ENCODE measurements around the gene UPK1A. TPM values are rescaled to one million over a fixed set of nuclear protein-coding genes. Genes with fewer than 3 reads are reported as not detected.

Gene UPK1A
- total RNA-seq, 4 donors from 2014 or later, result not detected

DNA sequence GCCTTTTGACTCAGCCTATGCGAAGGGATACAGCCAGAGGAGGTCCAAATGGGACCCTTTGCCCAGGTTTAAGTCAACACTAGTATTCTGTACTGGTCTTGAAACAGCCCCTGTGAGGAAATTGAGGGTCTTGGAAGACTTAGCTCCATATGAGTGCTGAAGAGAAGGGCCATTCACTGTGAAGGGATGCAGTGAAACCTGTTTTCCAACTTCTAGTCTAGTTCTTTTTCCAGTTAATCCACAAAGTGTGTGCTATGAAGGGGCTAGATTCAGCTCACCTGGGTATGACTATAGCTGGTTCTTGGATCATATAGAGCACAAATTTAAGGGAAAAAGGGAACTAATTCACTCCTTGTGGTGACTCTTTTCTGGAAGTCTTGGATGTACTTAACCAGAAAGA lies 42.1 kb downstream of the UPK1A start:
- WGBS, result 89% methylated on average over 1 of the region's 1 CpG
- H3K27me3 ChIP-seq, result peaks cover 0 to 10% (median 0%) of the 10 kb centered on the region in 4 donors
- H3K4me1 ChIP-seq, result peaks cover 0 to under 1% (median 0%) of the 10 kb centered on the region in 4 donors
- intact Hi-C loops (cut with DNase I), result no loop called here
- H3K27ac ChIP-seq (replicated peaks in 1 of 4), result no peak overlapping the region
- DNase-seq (ENCODE audit: extremely low spot score), result no peak
- H3K4me3 ChIP-seq, result no peak overlapping the region
- H3K36me3 ChIP-seq, result no peaks in the 10 kb centered on the region
- no peaks in the 10 kb centered on the region for H3K9me3 ChIP-seq
- no peak for TF ChIP-seq POLR2A (IDR thresholded peaks at IDR 0.05; ENCODE audit: low read depth)

DNA sequence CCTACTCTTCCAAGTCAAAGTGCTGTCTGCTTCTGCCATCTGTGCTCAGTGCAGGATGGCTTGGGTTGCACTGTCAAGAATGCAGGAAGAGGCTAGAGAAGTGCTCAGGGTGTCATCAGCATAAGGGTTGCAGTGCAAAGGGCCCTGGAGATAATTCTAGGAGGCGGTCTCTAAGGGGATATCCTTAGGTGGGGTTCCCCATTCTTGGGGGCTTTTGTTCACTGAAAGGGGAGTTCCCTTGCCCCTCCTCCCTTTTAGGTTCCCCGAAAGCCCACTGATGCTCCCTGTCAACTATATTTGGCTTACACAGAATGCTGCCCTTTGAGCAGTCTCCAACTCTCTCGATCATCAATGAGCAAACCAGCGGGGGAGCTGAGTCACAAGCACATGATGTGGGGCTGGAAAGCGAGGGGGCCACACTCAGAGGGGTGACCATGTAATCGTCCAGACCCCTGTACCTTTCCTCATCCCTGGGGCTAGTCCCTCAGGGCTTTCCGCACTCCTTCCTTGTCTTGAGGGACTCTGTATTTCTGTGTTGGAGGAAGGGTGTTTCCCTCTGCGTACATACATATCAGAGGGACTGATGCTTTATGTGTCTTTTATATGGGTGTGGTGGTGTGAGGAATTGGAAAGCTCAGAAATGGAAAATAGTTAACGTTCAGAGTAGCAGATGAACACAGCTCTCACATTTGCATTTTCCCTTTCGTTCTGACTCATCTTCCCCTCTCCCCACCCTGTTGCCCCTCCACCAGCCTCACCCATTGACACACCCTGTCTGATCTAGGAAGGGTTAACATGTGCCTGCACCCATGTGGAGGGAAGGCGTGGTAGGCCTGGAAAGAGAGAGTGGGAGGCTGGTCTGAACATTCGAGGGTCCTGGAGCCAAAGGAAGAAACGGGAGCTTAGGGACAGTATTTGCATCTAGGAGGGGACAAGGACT lies 44.7 kb downstream of the UPK1A start:
- no peak for TF ChIP-seq POLR2A (IDR thresholded peaks at IDR 0.05; ENCODE audit: low read depth)
- no peak for TF ChIP-seq EP300 (IDR thresholded peaks at IDR 0.05)
- TF ChIP-seq, protein P1, sequence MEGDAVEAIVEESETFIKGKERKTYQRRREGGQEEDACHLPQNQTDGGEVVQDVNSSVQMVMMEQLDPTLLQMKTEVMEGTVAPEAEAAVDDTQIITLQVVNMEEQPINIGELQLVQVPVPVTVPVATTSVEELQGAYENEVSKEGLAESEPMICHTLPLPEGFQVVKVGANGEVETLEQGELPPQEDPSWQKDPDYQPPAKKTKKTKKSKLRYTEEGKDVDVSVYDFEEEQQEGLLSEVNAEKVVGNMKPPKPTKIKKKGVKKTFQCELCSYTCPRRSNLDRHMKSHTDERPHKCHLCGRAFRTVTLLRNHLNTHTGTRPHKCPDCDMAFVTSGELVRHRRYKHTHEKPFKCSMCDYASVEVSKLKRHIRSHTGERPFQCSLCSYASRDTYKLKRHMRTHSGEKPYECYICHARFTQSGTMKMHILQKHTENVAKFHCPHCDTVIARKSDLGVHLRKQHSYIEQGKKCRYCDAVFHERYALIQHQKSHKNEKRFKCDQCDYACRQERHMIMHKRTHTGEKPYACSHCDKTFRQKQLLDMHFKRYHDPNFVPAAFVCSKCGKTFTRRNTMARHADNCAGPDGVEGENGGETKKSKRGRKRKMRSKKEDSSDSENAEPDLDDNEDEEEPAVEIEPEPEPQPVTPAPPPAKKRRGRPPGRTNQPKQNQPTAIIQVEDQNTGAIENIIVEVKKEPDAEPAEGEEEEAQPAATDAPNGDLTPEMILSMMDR (IDR thresholded peaks at IDR 0.05), result no peak
- TF ChIP-seq POLR2AphosphoS5 (IDR thresholded peaks at IDR 0.05), result no peak
- DNase-seq (ENCODE audit: extremely low spot score), result no peak
- Histone ChIP-seq H3K4me3 (no peak overlapping the region), H3K27ac (replicated peaks in 1 of 4) (no peak overlapping the region), H3K9me3 (no peaks in the 10 kb centered on the region), H3K27me3 (no peaks in the 10 kb centered on the region), H3K36me3 (no peaks in the 10 kb centered on the region), H3K4me1 (peaks cover 7 to 10% (median 10%) of the 10 kb centered on the region in 4 donors)
- intact Hi-C loops (cut with DNase I), result no loop called here
- WGBS, result 54% methylated on average over 12 of the region's 13 CpGs

DNA sequence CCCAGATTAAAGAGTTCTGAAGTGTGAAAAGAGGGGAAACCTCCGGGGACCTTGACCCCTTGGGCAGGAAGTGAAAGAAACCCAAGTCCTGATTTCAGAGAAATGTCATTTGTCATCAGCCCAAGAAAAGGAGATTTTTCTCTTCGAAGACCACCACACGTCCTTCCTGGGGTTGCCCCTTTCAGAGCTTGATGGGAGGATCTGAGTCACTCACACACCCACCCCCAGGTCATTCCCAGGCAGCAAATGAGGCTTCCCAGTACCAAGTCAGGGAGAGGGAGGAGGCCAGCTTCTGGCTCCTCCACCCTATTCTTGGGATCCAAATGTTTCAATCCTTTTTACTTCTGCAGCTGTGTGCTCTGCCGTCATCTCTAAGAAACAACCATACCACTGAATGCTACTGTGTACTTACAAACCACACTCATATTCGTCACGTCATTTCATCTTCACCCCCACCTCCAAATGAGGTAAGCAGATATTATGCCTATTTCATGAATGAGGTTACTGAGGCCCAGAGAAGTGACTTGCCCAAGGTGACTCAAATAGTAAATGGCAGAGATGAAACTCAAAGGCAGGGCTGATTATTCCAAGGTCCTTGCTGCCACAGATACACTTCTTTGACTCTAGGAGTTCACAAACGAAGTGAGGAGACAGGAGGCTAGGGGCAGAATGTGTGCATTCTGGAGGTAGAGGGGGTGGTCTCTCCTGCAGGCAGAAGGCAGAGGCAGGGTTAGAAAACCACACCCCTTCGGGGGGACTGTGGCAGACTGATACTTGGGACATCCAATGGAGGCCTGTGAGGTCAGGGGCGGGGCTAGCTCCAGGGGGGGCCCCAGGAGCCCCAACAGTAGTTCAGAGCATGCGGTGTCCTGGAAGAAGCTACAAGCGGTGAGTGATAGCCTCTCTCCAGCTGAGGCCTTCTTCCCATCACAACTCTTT lies 46.5 kb downstream of the UPK1A start:
- Histone ChIP-seq H3K4me1 (peaks cover 9 to 17% (median 13%) of the 10 kb centered on the region in 4 donors), H3K9me3 (no peaks in the 10 kb centered on the region), H3K27me3 (no peaks in the 10 kb centered on the region), H3K4me3 (no peak overlapping the region), H3K36me3 (no peaks in the 10 kb centered on the region), H3K27ac (replicated peaks in 1 of 4) (no peak overlapping the region)
- TF ChIP-seq POLR2AphosphoS5 (IDR thresholded peaks at IDR 0.05), result no peak
- no peak for TF ChIP-seq POLR2A (IDR thresholded peaks at IDR 0.05; ENCODE audit: low read depth)
- no peak for TF ChIP-seq EP300 (IDR thresholded peaks at IDR 0.05)
- TF ChIP-seq, protein P1 (IDR thresholded peaks at IDR 0.05), result no peak
- no peak for DNase-seq (ENCODE audit: extremely low spot score)
- WGBS, result 70% methylated on average over 11 of the region's 11 CpGs
- intact Hi-C loops (cut with DNase I), result no loop called here

DNA sequence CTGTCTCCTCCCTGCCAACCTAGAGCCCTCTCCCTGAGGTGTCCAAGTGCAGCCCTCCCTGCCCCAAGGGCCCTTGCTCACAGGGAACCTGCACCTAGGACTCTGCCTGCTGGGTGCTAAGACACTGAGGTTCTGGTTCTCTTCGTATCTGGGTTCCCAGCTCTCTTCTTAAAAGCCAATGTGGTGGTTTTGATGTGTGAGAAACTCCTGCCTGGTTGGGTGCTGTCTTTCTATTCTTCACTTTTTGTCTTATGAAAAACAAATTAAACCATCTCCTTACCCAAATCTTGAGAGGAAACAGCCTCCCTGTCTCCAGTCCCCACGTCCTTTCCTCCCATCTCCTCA lies 47.2 kb downstream of the UPK1A start:
- Histone ChIP-seq H3K27me3 (no peaks in the 10 kb centered on the region), H3K36me3 (no peaks in the 10 kb centered on the region), H3K27ac (replicated peaks in 1 of 4) (no peak overlapping the region), H3K4me1 (peaks cover 9 to 17% (median 15%) of the 10 kb centered on the region in 4 donors), H3K9me3 (no peaks in the 10 kb centered on the region), H3K4me3 (no peak overlapping the region)
- WGBS, result 74% methylated on average over 2 of the region's 2 CpGs
- DNase-seq (ENCODE audit: extremely low spot score), result no peak
- intact Hi-C loops (cut with DNase I), result no loop called here
- no peak for TF ChIP-seq POLR2A (IDR thresholded peaks at IDR 0.05; ENCODE audit: low read depth)
- no peak for TF ChIP-seq EP300 (IDR thresholded peaks at IDR 0.05)
- TF ChIP-seq, protein P1 (IDR thresholded peaks at IDR 0.05), result no peak
- TF ChIP-seq POLR2AphosphoS5 (IDR thresholded peaks at IDR 0.05), result no peak

Measured in esophagus muscularis mucosa (tissue), 4 donors.